GM21447 (cell line): ENCODE measurements around the gene ZCWPW2.

ENCODE experiments used
- ATAC-seq: cut with Tn5 transposase; IDR thresholded peaks from one replicate; pipeline ENCODE4 v1.9.1; 2021; ENCODE audit not compliant: unreplicated experiment

The ZCWPW2 gene

DNA sequence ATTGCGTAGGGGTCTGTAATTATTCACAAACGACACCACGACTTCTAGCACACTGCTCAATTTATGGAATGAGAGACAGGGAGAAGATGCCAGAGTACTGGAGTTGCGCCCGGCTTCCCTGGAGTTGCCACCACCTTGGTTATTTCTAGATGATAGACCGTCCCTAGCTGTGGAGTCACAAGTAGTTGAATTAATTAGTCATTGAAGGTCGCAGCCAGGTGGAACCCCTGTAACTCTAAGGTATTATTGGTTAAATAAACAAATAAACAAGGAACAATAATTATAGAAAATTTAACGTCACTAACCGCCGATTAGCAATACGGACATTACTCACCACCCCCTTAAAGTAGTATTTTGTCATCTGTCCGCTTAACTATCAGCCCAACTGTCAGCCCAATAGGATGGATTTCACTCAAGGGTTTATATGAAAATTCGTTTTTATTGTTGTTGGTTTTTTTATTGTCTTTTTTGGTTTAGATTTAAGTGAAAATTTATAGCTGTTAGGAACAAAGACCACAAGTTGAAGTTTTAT, 1.0 kb downstream of the ZCWPW2 start:
- ATAC-seq, result no peak

DNA sequence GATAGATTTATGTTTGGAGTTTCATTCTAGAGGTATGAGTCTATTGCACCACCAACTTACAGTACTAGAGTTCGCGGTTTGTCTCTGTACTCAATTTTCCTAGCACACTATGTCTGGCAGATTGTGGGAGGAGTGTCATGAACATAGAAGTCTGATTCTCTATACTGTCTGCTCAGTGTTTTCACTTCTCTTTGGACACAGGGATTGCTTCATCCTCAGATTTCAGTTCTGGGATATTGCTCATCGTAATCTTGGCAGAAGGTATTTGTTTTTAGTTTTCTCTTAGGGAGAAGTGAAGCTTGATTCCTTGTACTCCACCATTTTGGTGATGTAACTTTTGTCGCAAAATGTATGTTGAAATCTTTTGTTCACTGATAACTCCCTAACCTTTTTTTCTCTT, 27.9 kb downstream of the ZCWPW2 start:
- no peak for ATAC-seq

DNA sequence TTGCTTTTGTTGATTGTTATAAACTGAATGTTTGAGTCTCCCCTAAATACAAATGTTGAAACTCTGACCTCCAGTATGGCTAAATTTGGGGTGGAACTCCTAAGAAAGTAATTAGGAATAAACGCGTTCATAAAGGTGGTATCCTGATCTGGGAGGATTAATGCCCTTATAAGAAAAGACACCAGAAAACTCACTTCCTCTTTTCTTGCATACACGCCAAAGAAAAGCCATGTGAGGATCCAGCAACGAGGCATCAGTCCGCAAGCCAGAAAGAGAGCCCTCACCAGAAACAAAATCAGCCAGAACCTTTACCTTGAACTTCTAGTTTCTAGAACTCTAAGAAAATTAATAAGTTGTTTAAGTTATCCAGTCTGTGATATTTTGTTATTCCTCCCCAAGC, 37.5 kb downstream of the ZCWPW2 start:
- no peak for ATAC-seq

DNA sequence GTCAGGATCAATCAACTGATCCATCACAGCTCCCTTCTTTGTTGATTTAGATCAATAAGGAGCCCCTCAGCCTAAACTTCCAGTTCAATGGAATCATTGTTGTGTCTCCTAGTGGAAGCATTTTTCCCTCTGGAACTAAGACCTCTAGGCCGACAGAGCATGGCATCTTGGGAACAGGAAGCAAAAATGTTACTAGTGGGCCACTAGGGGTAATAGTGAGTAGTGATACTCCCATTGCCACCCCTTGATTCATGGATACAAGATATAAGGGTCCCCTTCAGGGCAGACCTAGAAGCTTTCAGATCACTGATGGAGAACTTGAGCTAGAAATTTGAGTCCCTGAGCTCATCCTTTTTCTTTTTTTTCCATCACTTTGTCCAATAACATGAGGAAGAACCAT, 40.5 kb downstream of the ZCWPW2 start:
- ATAC-seq, result no peak

DNA sequence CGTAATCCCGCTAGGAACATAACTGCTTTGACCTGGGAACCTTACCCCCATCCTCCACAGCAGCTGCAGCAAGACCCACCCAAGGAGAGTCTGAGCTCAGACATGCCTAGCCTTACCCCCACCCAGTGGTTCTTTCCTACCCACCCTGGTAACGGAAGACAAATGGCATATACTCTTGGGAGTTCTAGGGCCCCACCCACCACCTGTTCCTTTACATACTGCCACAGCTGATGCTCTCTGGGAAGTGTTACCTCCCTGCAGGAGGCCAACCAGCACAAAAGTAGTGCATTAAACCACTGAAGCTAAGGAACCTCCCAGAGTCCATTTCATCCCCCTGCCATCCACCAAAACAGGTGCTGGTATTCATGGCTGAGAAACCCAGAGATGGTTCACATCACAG, 50.7 kb downstream of the ZCWPW2 start:
- no peak for ATAC-seq

DNA sequence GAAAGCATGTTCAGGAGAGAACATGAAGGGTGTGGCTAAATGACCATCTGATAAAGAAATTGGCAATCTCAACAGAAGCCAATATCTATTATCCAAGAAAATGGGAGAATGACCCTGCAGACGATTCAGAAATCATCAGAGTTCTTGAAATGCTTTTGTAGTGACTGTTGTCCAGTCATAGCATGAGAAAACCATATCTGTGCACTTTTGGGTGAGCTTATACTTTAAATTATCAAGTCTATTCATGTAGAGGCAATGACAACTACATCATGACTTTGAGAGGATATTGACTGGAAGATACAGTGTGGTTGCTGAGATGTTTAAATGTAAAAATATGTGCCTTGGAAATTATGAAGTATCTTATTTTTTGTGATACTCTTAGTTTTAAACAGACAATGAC, 57.7 kb downstream of the ZCWPW2 start:
- no peak for ATAC-seq

DNA sequence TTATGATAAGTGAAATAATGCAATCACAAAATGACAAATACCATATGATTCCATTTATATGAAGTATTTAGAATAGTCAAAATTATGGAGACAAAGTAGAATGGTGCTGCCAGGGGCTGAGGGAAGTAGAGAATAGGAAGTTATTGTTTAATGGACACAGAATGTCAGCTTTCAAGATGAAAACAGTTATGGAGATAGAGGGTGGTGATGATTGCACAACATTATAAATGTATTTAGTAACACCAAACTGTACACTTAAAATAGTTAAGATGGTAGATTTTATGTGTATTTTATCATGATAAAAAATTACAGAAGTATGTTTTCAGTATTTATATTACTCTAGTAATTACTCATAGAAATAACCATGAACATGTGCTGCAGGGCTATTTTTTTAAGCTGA, 100.9 kb downstream of the ZCWPW2 start:
- ATAC-seq, result no peak

DNA sequence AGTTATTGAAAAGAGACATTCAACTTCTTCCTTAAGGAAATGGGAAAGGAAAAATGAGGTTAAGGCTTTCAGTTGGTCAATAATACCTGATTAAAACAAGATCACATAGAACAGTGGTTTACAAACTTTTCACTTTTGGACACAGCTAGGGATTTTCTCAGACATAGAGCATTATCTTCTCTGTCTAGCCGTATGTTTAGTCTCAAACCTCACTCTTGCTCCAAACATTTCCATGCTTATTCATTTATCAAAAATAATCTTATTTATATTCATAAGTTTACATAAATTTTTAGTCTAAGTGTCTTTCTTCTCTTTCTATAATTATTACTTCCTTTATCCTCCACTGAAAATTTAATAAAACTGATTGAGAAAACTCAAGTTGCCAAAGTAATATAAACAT, 114.3 kb downstream of the ZCWPW2 start:
- ATAC-seq, result no peak

DNA sequence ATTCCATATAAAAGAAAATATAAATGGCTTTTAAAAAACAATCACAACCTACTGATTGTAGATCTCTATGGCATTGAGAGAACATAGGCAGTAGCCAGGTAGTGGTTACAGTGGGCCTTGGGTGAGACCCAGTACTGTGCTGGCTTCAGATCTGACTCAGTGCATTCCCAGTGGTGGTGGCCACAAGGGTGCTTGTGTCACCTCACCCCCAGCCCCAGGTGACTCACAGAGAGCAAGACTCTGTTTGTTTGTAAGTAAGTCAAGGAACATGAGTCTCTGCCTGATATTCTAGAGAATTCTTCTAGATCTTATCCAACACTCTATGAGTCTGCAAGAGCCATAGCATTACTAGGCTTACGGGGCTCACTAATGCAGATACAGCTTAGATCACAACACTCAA, 118.9 kb downstream of the ZCWPW2 start:
- no peak for ATAC-seq

DNA sequence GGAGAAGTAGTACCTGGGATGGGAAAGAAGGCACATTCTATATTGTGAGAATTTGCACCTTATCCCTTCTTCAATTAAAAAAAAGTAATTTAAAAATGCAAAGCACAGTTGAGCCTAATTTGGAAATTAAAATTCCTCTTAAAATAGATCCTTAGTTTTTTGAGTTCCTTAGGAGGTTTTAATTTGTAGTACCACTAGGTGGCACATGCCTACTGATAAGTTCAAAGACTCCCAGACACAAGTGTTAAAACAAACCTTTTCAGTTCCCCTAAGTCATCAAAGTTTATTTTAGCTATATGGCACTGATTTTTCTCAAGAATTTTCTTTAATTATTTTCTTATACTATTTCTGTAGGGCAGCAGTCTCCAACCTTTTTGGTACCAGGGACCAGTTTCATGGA, 127.7 kb downstream of the ZCWPW2 start:
- ATAC-seq, result no peak

DNA sequence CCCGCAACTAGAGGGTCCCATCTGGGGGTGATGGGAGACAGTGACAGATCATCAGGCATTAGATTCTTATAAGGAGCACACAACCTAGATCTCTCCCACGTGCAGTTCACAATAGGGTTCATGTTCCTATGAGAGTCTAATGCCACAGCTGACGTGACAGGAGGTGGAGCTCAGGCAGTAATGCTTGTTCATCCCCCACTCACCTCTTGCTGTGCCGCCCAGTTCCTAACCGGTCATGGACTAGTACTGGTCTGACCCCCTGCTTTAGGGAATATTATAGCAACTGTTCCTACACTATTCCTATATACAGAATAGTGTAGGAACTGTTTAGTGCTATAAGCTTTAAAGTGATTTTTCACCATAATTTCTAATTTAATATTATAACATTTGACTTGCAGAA, 128.2 kb downstream of the ZCWPW2 start:
- ATAC-seq, result no peak

DNA sequence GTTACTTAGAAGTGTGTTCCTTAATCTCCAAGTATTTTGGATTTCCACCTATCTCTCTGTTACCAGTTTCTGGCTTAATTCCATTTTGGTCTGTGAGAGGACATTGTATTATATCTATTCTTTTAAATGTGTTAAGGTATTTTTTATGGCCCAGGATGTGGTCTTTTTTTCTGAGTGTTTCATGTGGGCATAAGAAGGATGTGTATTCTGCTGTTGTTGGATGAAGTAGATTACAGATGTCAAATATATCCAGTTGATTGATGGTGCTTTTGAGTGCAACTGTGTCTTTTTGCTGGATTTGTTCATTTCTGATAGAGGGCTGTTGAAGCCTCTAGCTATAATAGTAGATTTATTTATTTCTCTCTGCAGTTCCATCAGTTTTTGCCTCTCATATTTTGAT, 136.6 kb downstream of the ZCWPW2 start:
- no peak for ATAC-seq

DNA sequence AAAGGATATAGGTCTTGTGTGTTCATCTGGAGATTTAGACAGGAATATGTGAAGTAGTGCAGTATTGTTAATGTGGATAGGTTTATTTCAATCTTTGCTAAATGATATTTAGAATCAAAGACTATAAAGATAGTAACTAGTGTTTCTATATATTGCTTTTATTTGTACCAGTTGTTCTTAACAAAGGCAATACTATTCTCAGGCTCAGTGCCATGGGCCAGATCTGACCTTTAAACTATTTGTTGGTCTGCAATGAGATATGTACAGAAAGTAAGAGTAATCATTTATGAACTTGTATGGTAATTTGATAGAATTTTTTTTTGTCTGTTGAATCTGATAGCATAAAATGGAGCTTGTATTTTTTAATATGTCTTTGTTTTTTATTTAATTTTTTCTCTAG, 146.8 kb downstream of the ZCWPW2 start:
- no peak for ATAC-seq

DNA sequence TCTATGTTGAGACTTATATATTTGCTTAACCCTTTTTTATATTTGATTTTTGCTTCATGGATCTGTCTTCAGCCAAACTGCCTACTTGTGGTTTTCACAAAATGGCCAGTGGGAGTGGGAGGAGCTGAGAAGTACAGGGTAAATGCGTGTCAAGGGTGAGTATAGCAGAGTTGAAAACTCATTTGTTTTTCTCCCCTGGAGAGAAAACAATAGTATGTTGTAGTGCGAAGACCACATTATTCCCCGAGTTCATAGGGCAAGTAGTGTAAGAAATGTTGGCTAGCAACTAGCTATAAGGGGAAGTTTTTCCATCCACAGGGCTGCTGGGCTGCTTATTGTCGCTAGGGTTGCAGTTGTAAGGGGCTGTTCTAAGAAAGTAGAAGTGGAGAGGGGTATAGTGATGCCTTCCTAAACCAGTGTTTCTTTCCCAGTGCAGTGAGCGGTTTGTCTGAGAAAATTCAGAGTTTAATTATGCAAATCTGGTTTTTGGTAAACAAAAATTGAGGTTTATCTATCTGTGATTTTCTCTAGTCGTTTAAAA, 153.9 kb downstream of the ZCWPW2 start:
- ATAC-seq, result no peak

DNA sequence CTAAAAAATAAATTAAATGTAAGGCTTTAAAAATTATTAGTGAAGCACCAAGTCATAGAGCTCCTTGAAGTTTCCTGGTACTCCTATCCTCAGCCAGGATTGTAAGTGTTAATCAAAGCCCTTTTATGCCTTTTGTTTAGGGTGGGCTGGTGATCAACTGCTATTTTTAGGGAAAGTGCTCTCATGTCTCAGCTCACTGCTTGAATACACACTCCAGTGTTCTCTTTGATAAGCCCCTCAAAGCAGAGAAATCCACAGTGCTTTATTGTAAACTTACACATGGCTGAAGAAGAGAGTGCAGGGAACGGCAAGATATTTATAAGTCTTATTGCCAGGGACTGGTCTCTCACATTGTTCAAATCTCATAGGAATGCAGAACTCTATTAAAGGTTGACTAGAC, 156.5 kb downstream of the ZCWPW2 start:
- no peak for ATAC-seq

DNA sequence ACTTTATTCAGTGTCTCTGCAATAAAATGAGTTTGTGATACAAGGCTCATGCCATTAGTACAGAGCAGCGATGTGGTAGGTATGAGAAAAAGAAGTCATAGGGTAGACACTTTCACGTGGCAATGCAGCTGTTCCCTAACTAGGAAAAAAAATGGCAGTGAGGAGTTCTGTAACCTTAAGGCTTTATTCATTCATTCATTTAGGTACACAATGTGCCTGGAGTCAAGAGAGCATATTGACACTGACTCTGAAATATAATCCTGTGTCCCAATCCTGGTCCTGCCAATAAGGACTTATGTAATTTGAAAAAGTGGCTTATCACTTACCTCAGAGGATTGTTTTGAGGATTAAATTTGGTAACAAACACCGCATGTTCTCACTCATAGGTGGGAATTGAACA, 173.1 kb downstream of the ZCWPW2 start:
- ATAC-seq, result no peak

DNA sequence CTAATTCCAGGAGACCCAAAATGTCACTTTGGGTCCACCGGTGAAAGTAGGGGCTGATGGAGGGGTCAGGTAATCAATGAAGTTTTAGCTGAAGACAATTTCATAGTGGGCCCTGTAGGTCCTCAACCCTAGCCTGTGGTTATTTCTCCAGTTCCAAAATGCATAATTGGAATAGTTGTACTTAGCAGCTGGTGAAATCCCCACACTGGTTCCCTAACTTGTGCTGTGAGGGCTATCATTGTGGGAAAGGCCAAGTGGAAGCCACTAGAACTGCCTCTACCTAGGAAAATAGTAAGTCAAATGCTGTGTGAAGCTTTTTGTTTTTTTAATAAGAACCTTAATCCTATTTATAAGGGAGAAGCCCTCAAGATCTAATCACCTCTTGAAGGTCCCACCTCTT, 193.8 kb downstream of the ZCWPW2 start:
- ATAC-seq, result no peak

DNA sequence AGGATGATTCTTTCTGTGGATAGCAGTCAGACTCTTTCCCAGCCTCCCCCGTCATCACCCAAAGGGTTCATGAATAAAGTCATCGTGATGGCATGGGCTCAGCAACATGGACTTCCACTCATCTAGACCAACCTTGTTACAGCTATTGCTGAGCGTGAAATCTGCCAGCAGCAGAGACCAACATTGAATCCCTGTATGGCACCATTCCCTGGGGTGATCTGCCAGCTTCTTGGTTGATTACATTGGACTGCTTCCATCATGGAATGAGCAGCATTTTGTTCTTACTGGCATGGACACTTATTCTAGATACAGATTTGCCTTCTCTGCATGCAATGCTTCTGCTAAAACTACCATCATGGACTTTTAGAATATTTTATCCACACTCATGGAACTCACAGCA, 195.7 kb downstream of the ZCWPW2 start:
- ATAC-seq, result no peak

DNA sequence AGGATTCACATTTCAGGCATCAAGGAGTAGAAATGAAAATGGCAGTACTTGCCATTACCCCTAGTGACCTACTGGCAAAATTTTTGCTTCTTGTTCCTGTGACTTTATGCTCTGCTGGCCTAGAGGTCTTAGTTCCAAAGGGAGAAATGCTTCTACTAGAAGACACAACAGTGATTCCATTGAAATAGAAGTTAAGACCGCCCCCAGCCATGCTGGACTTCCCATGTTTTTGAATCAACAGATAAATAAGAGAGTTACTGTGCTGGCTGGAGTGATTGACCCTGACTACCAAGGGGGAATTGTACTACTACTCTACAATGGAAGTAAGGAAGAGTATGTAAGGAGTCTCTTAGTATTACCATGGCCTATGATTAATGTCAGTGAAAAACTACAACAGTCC, 196.3 kb downstream of the ZCWPW2 start:
- no peak for ATAC-seq

DNA sequence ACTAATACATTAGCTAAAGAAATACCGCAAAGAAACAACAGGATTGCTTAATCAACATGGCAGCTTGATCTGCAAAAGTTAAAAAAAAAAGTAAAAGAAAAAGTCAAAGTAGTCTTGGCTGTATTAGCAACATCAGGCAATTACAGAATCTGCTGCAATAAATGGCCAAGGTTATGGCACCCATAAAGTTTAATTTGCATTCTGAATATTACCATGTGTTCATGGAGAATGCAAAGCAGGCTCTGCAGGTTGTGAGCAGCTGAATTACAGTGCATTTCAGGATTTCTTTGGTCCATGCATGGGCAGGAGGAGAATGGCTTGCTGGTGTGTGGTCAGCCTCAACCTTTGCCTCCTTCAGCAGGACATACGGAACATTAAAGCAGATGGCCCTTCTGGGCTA, 199.2 kb downstream of the ZCWPW2 start:
- no peak for ATAC-seq

DNA sequence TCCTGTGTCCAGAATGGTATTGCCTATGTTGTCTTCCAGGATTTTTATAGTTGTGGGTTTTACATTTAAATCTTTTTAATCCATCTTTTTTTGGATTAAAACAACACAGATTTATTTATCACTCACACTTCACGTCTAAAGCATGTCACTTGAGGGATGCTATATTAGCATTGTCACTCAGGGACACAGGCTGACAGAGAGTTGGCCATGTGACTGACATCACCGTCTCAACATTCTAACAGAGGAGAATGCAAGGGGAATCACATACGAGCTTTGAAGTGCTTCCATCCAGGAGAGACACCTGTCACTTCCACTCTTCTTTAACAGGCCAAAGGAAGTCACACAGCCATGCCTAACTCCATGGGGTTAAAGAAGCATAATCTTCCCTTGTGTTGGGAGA, 204.7 kb downstream of the ZCWPW2 start:
- no peak for ATAC-seq

DNA sequence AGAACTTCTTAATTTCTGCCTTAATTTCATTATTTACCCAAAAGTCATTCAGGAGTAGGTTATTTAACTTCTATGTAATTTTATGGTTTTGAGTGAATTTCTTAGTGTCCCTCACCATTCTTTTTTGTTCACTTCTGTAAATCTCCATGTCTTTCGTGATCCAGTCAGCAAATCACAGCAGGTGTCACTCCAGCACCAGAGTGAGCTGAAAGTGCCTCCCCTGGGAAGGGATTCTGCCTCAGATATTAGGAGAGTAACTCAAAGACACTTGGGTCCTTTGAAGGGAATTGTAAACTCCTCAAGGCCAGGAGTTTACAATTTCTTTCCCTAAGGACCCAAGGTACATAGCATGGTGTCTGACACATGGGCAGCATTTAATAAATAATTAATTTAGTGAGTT, 207.7 kb downstream of the ZCWPW2 start:
- ATAC-seq, result no peak

DNA sequence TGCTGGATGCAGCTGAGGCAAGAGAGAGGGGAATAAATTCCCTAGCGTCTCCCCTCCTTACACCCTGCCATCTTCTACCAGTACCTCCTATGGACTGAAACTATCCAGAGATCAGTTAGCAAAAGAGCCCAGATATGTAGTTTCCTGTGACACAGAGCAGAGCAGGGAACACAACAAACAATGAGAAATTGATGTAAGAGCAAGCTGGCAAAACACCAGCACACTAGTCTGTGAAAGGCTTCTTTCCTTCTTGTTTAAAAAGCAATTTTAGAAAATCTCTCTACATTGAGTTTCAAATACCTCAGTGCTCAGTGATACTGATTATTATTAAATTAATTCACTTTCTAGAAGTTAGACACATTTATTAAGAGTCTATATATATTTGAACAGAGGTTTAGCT, 215.7 kb downstream of the ZCWPW2 start:
- ATAC-seq, result no peak

DNA sequence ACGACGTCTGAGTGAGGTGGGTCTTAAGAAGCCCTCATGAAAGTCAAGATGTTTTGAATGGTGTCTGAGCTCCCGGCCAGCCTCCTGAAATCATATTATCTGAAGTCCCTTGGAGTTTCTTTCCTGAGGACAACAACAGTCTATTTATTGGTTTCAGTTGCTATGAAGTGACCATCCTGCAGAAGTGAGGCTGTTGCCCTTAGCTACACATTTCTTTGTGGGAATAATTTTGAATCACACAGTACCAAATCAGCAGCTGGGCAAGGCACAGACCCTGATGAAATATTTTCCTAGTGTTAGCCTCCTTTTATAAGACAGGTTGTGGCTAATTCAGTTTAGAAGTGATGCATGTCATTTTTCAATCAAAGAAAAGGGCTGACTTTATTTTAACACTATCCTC, 220.8 kb downstream of the ZCWPW2 start:
- no peak for ATAC-seq
